HCT116 (cell line): ENCODE results near the gene NXT1.

ENCODE experiments used
- EZH2phosphoT487 ChIP-seq: fragments of 200-600 bp; IDR thresholded peaks from 2 replicates; pipeline ENCODE4 v1.6.1; 2018; ENCODE audit warnings: antibody characterized with exemption, borderline replicate concordance
- MAX ChIP-seq: IDR thresholded peaks from 2 replicates; pipeline ENCODE4 v1.6.1; 2012
- POLR2A ChIP-seq: IDR thresholded peaks from 2 replicates; pipeline ENCODE4 v1.7.0; 2011; ENCODE audit warnings: borderline replicate concordance; ENCODE audit not compliant: insufficient read depth, insufficient read length; ENCODE audit errors: extremely low read depth
- POLR2AphosphoS5 ChIP-seq: IDR thresholded peaks from 2 replicates; pipeline ENCODE4 v1.6.1; 2011; ENCODE audit warnings: mild to moderate bottlenecking, low read depth, low read length, moderate library complexity
- RAD21 ChIP-seq: IDR thresholded peaks from 2 replicates; pipeline ENCODE4 v1.6.1; 2012; ENCODE audit warnings: low read depth, mild to moderate bottlenecking
- YY1 ChIP-seq: IDR thresholded peaks from 2 replicates; pipeline ENCODE4 v1.6.1; 2011; ENCODE audit warnings: low read length, low read depth, moderate library complexity, mild to moderate bottlenecking; ENCODE audit not compliant: insufficient replicate concordance; ENCODE audit errors: extremely low read depth

DNA sequence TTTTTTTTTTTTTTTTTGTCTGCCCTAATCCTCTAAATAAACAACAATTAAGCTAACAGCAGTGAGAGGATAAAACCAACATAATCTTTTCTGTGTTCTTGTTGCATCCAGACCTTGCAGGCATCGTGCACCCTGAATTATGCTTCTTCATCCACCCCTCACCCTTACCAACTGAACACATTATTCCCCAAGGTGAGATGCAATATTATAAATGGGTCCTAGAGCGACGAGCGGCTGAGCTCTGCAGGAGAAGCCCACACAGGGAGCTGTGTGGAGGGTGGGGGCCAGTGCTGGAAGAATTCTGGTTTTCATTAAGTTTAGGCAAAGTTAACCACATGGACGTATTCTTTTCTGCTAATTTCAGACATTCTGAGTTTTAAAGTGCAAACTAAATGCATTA lies 32.2 kb upstream of the NXT1 start:
- TF ChIP-seq POLR2A (no peak), EZH2phosphoT487 (no peak), MAX (no peak), RAD21 (no peak), POLR2AphosphoS5 (no peak), YY1 (no peak)
